CD4-positive, alpha-beta T cell treated with Interleukin-4 for 1 hour (primary cell): ENCODE results near the gene CEP85L.

ENCODE experiments used
- DNase-seq, 2 donors: peaks; one replicate each; pipeline ENCODE4 v3.0.0-alpha.2; 2020 to 2022

CEP85L gene

GRCh38 chr6:118535176-118535844 is 116.1 kb downstream of the CEP85L start:
- no peak for DNase-seq

DNA sequence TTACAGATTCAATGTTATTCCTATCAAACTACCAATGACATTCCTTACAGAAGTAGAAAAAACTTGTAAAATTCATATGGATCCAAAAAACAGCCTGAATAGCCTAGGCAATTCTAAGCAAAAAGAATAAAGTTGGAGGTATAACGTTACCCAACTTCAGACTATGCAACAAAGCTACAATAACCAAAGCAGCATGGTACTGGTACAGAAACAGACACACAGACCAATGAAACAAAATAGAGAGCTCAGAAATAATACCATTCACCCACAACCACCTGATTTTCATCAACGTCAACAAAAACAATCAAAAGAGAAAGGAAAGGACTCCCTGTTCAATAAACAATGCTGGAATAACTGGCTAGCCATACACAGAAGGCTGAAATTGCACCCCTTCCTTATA is 120.4 kb downstream of the CEP85L start:
- DNase-seq: no peak

DNA sequence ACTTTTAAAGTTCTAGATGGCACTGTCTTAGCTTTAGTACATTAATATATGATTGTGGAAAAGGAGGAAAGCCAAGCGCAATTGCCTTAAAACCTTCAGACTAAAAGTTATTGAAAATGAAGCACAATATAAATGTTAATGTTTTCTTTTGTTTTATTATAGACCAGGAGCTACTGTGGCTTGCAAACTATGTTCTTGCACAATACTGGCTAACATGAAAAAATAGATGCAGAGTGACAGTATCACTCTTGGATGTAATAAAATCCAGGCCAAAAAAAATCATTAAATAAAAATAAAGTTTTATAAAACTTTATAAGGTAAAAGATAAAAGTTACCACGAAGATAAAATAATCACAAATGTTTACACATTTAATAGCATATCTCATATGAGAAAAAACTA is 121.6 kb downstream of the CEP85L start:
- DNase-seq: no peak

DNA sequence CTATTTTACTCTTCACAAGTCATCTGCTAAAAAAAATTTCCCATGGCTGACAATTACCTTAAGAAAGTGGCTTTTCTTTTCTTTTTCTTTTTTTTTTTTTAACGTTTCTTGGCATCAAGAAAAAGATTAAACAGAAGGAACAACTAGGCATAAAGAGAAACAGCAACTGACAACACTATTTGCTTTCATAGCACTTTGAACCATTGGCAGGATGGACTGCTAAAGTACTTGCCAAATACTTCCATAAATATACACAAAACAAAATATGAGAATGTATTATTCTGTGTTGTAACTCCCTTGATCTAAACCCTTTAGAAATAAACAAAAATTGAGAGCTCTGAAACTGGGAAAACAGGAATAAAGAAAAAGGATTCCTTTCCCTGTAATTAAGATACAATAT is 123.3 kb downstream of the CEP85L start:
- DNase-seq: no peak

DNA sequence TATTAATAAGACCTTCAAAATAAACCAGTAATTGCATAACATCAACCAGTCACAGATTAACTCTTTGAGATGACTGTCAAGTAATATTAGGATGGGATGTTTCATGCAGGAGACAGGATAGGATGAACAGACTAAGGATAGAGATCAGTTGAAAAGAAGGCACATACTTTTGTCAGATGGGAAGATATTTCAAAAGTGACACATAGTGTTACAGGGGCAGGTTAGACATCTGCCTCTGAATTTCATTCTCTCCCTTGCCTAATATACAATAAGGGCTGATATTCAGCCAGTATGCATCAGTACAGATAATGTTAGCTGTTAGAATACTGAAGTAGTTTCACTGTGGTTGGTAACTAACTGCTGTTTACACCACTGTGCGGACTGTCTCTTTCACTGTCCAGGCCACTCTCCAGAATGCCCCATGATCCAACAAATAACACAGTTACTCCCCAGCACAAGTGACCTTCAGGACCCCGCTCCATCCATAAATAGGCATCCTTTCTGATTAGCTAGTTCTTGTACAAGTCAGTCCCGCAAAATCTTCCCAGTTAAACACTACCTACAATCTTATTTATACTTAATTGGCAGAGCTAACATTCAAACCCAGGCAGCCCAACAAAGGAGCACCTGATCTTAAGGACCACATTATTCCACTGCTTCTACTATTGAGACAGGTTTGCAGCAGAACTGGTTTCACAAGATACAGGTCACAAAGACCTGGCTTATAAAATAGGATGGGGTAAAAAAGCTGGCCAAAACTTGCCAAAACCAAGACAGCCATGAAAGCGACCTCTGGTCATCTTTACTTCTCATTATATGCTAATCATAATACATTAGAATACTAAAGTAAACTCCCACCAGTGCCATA is 125.2 kb downstream of the CEP85L start:
- no peak for DNase-seq

DNA sequence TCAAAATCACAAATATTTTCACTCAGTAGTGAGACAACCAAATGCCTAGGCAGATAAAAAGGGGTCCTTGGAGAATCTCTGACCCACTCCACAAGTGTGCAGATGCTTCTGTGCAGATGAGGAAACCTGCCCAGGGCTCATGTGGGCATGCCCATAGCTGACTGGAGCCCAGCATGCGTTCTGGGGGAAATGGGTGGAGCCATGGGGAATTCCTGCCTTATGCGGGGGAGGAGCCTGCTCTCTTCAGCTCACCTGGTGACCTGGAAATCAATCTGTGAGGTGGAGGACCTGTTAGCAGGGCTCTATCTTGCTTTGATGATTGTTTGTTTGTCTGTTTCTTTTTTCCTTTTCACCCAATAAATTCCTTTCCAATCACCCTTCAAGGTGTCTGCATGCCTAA is 126.7 kb downstream of the CEP85L start:
- DNase-seq: no peak

DNA sequence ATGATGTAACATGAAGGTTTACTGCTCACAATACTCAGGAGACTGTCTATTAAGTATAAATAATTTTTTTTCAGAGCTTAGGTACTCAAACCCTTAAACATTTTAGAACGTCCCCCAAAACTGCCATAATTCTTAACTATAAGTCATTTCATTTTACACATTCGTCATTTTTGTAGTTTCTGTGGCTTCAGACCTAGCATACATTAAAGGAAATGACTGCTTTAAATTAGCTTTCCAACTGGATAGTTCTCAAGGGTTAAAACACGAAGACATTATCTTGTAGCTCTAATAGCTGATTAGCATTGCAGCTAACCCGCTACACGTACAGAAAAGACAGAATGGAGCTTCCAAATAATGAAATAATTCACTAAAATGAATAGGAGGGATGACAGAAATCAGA is 128.2 kb downstream of the CEP85L start:
- DNase-seq: no peak

DNA sequence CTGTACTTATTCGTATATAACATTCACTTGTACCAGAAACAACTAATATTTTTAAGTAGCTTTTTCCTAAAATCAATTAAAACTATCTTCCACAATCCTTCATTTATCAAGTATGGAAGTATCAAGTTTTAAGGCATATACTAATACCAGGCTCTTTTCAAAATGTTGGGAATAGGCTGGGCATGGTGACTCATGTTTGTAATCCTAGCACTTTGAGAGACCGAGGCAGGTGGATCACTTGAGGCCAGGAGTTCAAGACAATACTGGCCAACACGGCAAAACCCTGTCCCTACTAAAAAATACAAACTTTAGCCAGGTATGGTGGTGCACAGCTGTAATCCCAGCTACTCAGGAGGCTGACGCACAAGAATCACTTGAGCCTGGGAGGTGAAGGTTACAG is 129.0 kb downstream of the CEP85L start:
- DNase-seq: no peak

DNA sequence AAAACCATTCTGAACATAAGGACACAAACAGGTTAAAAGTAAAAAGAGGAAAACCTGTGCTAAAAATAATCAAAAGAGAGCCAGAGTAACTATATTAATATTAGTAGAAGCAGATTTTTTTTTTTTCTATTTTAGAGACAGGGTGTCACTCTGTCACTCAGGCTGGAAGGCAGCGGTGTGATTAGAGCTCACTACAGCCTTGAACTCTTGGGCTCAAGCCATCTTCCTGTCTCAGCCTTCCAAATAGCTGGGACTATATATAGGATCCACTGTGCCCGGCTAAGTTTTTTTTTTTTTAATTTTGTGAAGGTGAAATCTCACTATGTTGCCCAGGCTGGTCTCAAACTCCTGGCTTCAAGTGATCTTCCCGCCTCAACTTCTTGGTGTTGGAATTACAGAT is 136.7 kb downstream of the CEP85L start:
- no peak for DNase-seq

GRCh38 chr6:118511930-118512715 is 139.3 kb downstream of the CEP85L start:
- no peak for DNase-seq

DNA sequence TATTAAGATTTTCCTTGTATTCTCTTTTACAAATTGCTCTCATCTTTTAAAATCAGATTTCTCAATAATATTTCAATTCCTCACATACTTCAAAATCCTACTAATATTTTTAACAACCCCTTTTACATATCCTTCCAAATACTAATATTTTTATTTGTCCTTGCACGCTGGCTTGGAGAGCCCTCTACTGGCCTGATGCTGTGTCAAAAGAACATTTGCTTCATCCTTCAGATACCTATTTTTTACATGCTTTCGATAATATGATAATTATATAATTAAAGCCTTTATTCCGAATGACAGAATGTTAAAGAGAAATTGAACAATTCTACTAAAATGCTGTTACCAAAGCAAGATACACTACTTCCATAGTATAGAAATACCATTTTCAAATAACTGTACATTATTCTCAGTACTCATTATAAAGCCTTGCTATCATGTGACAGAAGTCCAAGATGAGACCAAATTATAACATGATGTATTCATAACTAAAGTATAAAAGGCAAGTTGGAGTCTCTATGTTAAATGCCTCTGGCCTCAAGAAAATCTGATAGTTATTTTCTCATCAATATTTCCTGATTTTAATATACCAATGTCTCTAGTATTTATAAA is 142.3 kb downstream of the CEP85L start:
- no peak for DNase-seq

GRCh38 chr6:118507636-118508035 is 143.8 kb downstream of the CEP85L start:
- DNase-seq: no peak

GRCh38 chr6:118506071-118506638 is 145.2 kb downstream of the CEP85L start:
- no peak for DNase-seq

DNA sequence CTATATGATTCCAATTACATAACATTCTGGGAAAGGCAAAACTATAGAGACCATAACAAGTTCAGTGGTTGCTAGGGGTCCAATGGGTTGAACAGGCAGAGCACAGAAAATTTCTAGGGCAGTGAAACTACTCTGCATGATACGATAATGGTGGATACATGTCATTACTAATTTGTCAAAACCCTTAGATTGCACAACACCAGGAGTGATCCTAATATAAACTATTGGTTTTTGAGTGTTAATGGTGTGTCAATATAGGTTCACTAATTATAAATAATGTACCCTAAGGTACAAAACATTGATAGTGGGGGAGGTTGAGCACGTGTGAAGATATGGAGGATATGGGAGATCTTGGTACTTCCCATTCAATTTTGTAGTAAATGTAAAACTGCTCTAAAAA is 145.7 kb downstream of the CEP85L start:
- no peak for DNase-seq

DNA sequence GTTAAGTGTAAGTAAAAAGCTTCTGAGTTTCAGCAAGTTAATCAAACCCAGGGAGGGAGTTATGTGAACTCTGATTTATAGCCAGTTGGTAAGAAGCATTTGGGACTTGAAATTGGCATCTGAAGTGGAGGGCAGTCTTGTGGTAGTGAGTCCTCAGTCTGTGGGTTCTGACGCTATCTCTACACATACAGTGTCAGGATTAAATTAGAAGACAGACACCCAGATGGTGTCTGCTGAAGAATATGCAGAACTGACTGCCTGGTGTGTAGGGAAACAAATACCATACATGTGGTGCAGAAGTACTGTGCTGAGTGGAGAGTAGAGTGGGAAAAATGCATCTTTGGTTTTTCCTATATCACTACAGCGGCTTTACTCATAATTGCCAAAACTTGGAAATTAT is 146.8 kb downstream of the CEP85L start:
- DNase-seq: no peak

DNA sequence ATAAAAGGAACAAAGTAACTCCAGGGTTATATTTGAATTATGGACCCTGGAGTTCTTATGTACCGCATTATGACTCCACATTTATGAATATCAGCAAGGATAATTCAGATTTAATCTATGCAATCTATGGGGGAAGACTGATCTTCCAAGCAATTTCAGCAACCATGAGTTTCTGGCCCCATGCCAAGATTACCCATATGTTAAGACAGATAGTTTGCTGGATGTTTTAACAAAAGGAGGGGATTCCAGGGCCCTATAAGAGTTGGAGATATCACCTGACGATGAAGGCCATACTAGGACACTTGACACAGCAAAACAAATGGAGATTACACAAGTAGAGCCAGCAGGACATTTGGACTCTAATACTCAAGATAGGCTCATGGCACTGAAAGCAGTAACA is 149.2 kb downstream of the CEP85L start:
- DNase-seq: no peak

GRCh38 chr6:118501765-118502164 is 149.6 kb downstream of the CEP85L start:
- no peak for DNase-seq

DNA sequence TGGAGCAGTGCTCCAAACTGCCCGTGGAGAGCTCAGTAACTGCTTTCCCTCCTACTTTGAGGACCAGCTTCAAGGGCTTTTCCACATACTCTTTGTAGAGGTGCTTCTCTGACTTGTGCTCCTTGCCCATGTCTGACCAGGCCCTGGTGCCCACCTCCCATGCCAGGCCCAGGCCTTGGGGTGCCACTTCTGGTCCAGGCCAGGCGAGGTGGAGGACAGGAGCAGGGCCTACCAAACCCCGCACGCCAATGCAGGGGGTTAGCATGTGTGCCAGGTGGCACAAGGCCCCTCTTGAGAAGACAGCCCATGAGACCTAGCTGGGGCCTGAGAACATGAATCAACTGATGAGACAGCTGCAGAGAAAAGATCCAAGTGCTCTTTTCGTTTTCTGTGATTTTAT is 150.3 kb downstream of the CEP85L start:
- no peak for DNase-seq

- DNase-seq: no peak
These were observed 151.0 kb downstream of the CEP85L start for GRCh38 chr6:118500130-118501015.

GRCh38 chr6:118495485-118496280 is 155.7 kb downstream of the CEP85L start:
- DNase-seq: no peak

GRCh38 chr6:118494091-118494490 is 157.3 kb downstream of the CEP85L start:
- no peak for DNase-seq
